ENCODE results near the gene MEGF6. TPM values are rescaled to one million over a fixed set of nuclear protein-coding genes. Genes with fewer than 3 reads are reported as not detected.

The MEGF6 gene
- total RNA-seq, 4 donors from 2014 or later, result 4.1 to 27.1 (median 11.4) TPM

- Histone ChIP-seq H3K9me3 (no peaks in the 10 kb centered on the region), H3K36me3 (no peaks in the 10 kb centered on the region), H3K4me1 (peaks cover 0 to 14% (median 2%) of the 10 kb centered on the region in 4 donors), H3K4me3 (no peak overlapping the region), H3K27ac (no peak overlapping the region), H3K27me3 (no peaks in the 10 kb centered on the region)
- intact Hi-C loops (cut with DNase I; ENCODE audit: low total_unique reads), result no loop called here
- WGBS, 2 donors (ENCODE audit: low coverage in 1 of 2), result 90 to 100% methylated on average over 3 to 4 of the region's 4 CpGs
- in situ Hi-C loops (cut with MboI; ENCODE audit: low pct_ligation_motif_present in 1 of 4, low pct_unique_long_range_greater_than_20kb in 1 of 4, low sequenced_read_pairs in 3 of 4), result loop anchor here in 2 of 4 donors (5.0 to 10.0 kb wide), 2 partner anchors 36 to 136 kb away; partner anchors contain the start of genes ARHGEF16 (in 1 of the 2) and TPRG1L (in 1 of the 2)
- no peak for DNase-seq
- TF ChIP-seq EP300 (IDR thresholded peaks at IDR 0.05; ENCODE audit: low read depth), result no peak
- TF ChIP-seq CTCF (IDR thresholded peaks at IDR 0.05), result no peak
- no peak for TF ChIP-seq POLR2AphosphoS5 (IDR thresholded peaks at IDR 0.05)
- TF ChIP-seq POLR2A (IDR thresholded peaks at IDR 0.05), result no peak
These were observed 122.9 kb downstream of the MEGF6 start for GRCh38 chr1:3488432-3488831.

GRCh38 chr1:3485016-3485415 lies 126.3 kb downstream of the MEGF6 start:
- in situ Hi-C loops (cut with MboI; ENCODE audit: low pct_ligation_motif_present in 1 of 4, low pct_unique_long_range_greater_than_20kb in 1 of 4, low sequenced_read_pairs in 3 of 4), result loop anchor here in 2 of 4 donors (5.0 to 10.0 kb wide), 2 partner anchors 33 to 140 kb away; partner anchors contain the start of genes ARHGEF16 (in 1 of the 2) and TPRG1L (in 1 of the 2)
- intact Hi-C loops (cut with DNase I; ENCODE audit: low total_unique reads), result no loop called here

GRCh38 chr1:3483801-3484444 lies 127.4 kb downstream of the MEGF6 start:
- DNase-seq, result peak; percentile 50
- H3K4me1 ChIP-seq, result peaks cover 0 to 9% (median 7%) of the 10 kb centered on the region in 4 donors

More at GRCh38 chr1:3485016-3485415, 126.3 kb downstream of the MEGF6 start:
- no peaks in the 10 kb centered on the region for H3K9me3 ChIP-seq
- H3K27me3 ChIP-seq, result no peaks in the 10 kb centered on the region
- TF ChIP-seq POLR2AphosphoS5 (IDR thresholded peaks at IDR 0.05) (no peak), POLR2A (IDR thresholded peaks at IDR 0.05) (no peak), CTCF (IDR thresholded peaks at IDR 0.05) (no peak), EP300 (IDR thresholded peaks at IDR 0.05; ENCODE audit: low read depth) (no peak)
- H3K27ac ChIP-seq, result no peak overlapping the region
- H3K4me3 ChIP-seq, result no peak overlapping the region
- DNase-seq, result no peak
- no peaks in the 10 kb centered on the region for H3K36me3 ChIP-seq
- peaks cover 0 to 8% (median 6%) of the 10 kb centered on the region in 4 donors for H3K4me1 ChIP-seq
- WGBS, 2 donors (ENCODE audit: low coverage in 1 of 2), result 89 to 100% methylated on average over 1 to 14 of the region's 14 CpGs

More at GRCh38 chr1:3483801-3484444, 127.4 kb downstream of the MEGF6 start:
- Histone ChIP-seq H3K27me3 (no peaks in the 10 kb centered on the region), H3K36me3 (no peaks in the 10 kb centered on the region), H3K9me3 (no peaks in the 10 kb centered on the region), H3K27ac (no peak overlapping the region), H3K4me3 (no peak overlapping the region)
- intact Hi-C loops (cut with DNase I; ENCODE audit: low total_unique reads) (no loop called here), in situ Hi-C loops (cut with MboI; ENCODE audit: low pct_ligation_motif_present in 1 of 4, low pct_unique_long_range_greater_than_20kb in 1 of 4, low sequenced_read_pairs in 3 of 4) (loop anchor here in 1 of 4 donors (10.0 kb wide), 1 partner anchor 141 kb away; the partner anchor contains the start of gene TPRG1L)
- WGBS, 2 donors (ENCODE audit: low coverage in 1 of 2), result 38% methylated on average over 31 of the region's 31 CpGs; no CpG with 5 or more reads in 1 of the 2 donors
- no peak for TF ChIP-seq POLR2AphosphoS5 (IDR thresholded peaks at IDR 0.05)
- TF ChIP-seq CTCF (IDR thresholded peaks at IDR 0.05), result peak; percentile 75 to 93 (median 91)
- no peak for TF ChIP-seq EP300 (IDR thresholded peaks at IDR 0.05; ENCODE audit: low read depth)
- no peak for TF ChIP-seq POLR2A (IDR thresholded peaks at IDR 0.05)
